Eye (tissue), 1 donor: ENCODE data around the gene RET.
"Not testable (repeated sequence)": the region's sequence is repeated elsewhere in the genome, so short reads cannot be mapped to it uniquely, and the experiment has no call there.

Experiments
- DNase-seq: peaks from one replicate; pipeline ENCODE4 v3.0.0-alpha.2; 2015

RET gene

GRCh38 chr10:43079856-43080255, 3.0 kb downstream of the RET start:
- no peak for DNase-seq

- DNase-seq: no peak
Measured at GRCh38 chr10:43082087-43082486, 5.2 kb downstream of the RET start.

- DNase-seq: no peak
Measured at GRCh38 chr10:43082746-43083145, 5.9 kb downstream of the RET start.

GRCh38 chr10:43083764-43084163, 6.9 kb downstream of the RET start:
- DNase-seq: no peak

- DNase-seq: no peak
Measured at GRCh38 chr10:43084812-43085211, 7.9 kb downstream of the RET start.

GRCh38 chr10:43086321-43086942, 9.6 kb downstream of the RET start:
- peak; percentile 35 for DNase-seq

GRCh38 chr10:43089519-43089918, 12.7 kb downstream of the RET start:
- no peak for DNase-seq

- DNase-seq: no peak
Measured at GRCh38 chr10:43090188-43090587, 13.3 kb downstream of the RET start.

GRCh38 chr10:43090664-43091063, 13.8 kb downstream of the RET start:
- no peak for DNase-seq

- DNase-seq: no peak
Measured at GRCh38 chr10:43091846-43092245, 15.0 kb downstream of the RET start.

GRCh38 chr10:43093423-43094076, 16.7 kb downstream of the RET start:
- peak; percentile 70 for DNase-seq

GRCh38 chr10:43094085-43094484, 17.2 kb downstream of the RET start:
- DNase-seq: no peak

- not testable (repeated sequence) for DNase-seq
Measured at GRCh38 chr10:43099339-43099738, 22.5 kb downstream of the RET start.

- DNase-seq: no peak
Measured at GRCh38 chr10:43099928-43100327, 23.1 kb downstream of the RET start.

GRCh38 chr10:43100366-43100765, 23.5 kb downstream of the RET start:
- DNase-seq: no peak

GRCh38 chr10:43102063-43102828, 25.4 kb downstream of the RET start:
- DNase-seq: no peak

GRCh38 chr10:43105102-43105955, 28.5 kb downstream of the RET start:
- peak; percentile 92 for DNase-seq

- DNase-seq: no peak
Measured at GRCh38 chr10:43105956-43106229, 29.0 kb downstream of the RET start.

GRCh38 chr10:43106256-43107091, 29.6 kb downstream of the RET start:
- no peak for DNase-seq

- DNase-seq: no peak
Measured at GRCh38 chr10:43108951-43109350, 32.1 kb downstream of the RET start.

- DNase-seq: no peak
Measured at GRCh38 chr10:43109671-43110249, 32.9 kb downstream of the RET start.
